Activated T-helper 9 cell treated with anti-CD3 and anti-CD28 coated beads, Interleukin-2, amount 50 U/mL, for 16 hours (primary cell): ENCODE results near the gene OTX1.
"Not testable (repeated sequence)": the region's sequence is repeated elsewhere in the genome, so short reads cannot be mapped to it uniquely, and the experiment has no call there.

Experiments
- DNase-seq: peaks from one replicate; pipeline ENCODE4 v3.0.0-alpha.2; 2020; ENCODE audit warnings: low read depth

OTX1 gene

DNA sequence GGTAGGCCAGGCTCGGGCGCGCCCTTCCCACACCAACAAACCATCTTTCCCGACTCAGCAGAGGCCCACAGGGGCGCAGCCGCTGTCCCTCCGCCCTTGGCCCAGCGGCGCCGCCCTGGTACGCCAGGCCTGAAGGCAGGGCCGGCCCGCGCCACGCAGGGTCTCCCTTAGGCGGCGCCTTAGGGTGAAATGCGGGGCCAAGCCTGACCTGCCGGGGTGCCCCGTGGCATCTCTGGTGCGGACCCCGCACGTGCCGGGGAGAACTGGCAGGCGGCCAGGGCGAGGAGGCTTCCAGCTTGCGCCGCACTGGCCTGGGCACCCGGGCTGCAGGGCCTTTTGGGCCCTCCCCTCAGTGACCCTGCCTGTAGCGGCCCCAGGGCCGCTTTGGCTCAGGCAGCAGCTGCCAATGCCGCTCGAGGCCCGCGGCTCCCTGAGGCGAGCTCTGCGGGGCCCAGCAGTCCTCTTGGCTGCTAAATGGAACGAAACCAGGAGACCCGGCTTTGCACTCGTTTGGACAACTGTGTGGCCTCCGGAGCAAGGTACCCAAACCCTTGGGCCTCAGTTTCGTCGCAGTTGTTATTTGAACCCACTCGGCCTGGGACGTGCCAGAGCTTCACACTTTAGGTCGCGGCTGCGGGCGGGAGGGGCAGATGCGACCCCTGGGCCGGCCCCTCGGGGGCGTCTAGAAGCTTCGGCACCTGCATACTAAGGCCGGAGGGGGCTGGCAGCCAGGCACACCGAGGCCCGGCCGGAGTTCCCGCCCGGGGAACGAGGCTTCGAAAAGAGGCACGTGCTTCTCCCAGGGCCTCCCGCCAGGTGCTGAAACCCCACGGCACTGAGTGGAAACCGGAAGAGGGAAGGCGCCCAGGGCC is 8.5 kb downstream of the OTX1 start:
- DNase-seq: no peak

DNA sequence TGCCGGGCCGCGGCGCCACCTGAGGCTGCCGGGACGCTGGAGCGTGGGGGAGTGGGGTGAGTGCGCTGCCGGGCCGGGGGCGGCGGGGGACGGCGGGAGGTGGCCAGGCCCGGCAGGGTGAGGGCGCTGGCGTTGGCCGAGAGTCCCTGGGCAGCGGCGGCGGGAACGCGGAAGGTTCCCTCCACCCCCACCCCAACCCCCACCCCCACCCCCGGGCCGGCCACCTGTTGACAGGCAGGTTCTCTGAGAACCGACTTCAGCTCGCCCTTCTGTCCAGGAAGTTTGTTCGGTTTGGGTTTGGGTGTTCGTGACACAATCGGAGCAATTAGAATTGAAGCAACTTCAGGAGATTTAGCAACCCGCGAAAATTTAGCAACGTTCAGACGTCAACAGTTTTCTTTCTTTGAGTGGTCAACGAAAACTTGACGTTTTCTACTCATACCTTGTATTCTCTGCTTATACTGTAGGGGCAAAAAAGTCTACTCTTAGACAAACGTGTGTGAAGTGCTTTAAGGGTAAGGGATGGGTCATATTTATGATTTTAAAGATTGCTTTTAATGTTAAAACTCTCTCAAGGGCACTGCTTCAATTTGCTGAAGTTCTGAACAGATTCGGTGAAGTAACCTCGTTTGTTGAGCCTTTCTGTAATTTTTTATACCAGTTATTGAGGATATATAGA is 9.3 kb downstream of the OTX1 start:
- no peak for DNase-seq

DNA sequence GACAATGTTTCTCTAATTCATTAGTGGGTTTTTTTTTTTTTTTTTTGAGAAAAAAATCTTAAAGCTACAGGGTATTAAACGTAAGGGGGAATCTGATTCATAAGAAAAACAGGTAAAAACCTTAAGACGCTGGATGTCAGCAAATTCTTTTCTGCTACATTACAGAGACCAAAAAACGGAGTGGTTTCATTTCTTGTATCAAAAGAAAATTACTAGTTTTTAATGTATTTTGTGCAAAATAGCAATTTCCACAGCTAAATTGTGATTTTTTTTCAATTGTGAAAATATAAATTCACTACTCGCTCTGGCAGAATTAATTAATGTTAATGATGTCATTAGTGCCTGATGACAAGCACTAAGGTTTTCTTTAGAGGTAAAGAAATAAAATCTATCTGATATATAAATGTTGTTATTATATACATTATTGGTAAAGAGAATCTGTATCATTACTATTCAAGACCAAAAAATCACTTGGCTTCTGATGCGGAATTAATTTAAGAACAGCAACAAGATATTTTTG is 9.9 kb downstream of the OTX1 start:
- DNase-seq: no peak

DNA sequence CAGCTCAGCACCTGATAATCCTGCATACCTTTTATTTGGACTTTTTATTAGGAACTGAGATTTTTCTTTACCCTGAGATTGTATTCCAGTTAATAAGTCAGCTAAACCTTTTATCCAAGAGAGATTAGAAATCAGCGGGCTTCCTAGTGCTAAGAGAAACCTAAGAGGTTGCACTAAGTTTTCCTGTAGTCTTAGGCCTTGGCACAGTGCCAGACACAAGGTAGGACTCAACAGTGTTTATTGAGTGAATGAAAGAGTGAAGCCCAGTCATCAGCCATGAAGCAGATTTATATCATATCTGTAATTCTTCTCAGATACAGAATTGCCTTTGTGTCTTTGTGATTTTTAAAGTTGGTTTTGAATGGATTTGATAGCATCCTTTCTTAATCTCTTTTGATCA is 13.6 kb downstream of the OTX1 start:
- DNase-seq: no peak

DNA sequence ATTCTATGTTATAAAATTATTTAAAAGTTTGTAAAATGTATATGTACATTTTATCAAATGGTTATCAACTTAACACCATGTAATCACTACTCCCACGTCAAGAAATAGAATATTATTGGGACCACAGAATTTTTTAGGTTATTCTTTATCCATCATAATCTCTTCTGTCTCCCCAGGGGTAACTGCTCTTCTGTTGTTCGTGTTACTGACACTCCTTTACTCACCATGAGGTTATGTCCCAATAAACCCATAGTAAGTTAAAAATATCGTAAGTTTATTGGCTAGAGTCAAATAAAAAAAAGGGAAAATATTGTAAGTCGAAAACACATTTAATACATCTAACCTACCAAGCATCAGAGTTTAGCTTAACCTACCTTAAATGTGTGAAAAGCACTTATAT is 14.0 kb downstream of the OTX1 start:
- DNase-seq: no peak

DNA sequence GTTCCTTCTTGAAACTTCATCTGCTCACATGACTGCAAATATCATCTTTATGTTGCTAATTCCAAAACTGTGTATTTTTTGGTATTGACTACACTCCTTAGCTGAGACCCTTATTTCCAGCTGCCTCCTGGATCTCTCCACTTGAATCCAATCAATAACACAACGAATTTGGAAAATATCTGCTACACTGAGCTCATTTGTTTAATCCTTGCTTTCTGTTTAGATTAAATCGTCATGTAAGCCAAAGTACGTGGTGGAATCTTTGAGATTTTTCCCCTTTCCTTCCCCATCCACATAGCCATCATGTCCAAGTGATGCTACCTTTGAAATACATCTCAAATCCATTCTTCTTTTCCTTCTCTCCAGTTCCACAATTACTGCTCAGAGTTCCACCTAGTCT is 15.6 kb downstream of the OTX1 start:
- no peak for DNase-seq

DNA sequence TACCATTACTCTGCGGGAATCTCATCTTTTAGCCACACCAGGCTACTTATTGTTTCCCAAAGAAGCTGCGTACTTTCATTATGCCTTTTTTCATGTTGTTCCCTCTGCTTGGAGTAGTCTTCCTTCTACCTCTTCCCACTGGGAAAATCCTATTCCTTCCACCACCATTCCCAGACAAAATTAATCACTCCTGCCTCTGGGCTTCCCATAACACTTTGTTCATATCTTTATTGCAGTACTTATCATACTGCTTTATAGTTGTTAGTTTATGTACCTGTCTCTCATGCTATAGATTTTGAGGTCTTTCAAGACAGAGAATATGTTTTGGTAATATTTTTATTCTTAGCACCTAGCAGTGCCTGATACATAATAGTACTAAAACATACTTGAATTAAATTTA is 16.2 kb downstream of the OTX1 start:
- no peak for DNase-seq

DNA sequence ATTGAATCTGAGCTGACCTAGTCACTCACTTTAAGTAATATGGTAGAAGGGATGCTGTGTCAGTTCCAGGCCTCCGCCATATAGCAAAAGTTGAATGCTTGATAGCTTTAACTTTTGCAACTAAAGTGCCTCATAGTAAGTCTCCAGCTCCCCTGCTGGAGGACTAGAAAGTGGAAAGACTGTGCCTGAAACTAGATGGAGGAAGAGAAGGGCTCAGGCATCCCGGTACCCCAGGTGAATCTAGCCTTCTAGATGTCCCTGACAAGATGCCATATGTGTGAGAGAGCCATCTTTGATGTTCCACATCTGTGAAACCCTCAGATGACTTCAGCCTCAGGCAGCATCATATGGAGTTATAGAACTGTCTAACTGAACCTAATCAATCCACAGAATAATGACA is 21.0 kb downstream of the OTX1 start:
- DNase-seq: no peak

DNA sequence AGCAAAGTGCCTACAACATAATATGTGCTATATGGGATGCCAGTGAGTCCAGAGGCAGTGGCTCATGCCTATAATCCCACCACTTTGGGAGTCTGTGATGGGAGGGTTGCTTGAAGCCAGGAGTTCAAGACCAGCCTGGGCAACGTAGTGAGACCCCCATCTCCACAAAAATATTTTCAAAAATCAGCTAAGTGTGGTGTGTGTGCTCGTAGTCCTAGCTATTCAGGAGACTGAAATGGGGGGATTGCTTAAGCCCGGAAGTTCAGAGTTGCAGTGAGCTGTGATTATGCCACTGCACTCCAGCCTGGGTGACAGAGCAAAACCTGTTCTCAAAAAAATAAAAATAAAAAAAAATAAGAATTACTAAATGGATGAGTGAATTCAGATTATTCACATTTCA is 23.4 kb downstream of the OTX1 start:
- no peak for DNase-seq

DNA sequence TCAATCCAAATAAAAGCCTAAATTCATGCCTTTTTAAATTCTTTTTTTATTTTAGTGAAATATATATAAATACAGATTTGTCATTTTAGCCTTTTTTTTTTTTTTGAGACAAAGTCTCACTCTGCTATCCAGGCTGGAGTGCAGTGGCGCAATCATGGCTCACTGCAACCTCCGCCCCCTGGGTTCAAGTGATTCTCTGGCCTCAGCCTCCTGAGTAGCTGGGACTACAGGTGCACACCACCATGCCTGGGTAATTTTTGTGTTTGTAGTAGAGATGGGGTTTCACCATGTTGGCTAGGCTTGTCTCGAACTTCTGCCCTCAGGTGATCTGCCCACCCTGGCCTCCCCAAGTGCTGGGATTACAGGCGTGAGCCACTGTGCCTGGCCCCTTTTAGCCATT is 23.8 kb downstream of the OTX1 start:
- DNase-seq: not testable (repeated sequence)

DNA sequence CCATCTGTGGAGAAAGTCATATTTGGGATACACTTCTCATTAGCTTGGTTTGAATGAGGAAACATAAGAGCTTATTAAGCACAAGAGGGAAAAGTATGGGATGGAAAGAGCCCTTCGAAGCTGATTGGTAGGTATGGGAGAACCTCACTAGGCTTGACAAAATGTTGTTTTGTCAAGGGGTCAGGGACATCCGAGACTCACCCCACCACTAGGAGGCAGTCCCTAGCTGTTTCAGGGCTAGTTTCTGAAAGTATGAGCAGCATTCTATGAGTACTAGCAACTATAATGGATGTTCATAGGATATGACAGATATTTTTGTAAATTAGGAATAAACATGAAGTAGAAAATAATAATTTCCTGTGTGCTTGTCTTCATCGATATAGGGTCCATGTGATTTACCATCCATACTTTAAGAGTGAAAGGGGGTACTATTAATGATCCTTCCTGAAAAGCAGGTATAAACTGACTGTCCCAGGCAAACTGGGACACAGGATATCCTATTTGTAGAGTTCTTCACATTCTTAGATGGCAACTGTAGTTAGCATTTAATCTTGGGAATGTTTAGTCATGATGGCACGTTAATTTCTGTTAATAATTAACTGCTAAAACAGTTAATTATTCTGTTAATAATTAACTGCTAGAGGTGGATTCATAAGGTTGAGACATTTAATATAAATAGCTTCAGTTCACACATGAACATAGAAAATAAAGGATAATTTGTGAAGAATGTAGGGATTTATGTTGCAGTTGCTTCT is 28.4 kb downstream of the OTX1 start:
- DNase-seq: no peak

DNA sequence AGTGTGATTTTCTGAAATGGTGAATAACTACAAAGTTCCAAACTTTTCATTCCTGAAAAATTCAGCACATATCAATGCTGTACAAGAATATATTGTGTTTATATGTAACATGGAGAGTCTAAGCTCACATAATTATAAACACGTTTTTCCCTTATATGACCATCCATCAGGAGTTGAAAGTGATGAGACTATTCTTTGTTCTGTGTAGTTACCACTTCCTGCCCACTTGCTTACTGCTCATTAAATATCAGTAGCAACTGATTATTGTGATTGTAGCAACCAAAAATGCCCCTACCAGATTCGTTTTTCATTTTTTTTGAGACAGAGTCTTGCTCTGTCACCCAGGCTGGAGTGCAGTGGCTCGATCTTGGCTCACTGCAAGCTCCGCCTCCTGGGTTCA is 30.8 kb downstream of the OTX1 start:
- no peak for DNase-seq

DNA sequence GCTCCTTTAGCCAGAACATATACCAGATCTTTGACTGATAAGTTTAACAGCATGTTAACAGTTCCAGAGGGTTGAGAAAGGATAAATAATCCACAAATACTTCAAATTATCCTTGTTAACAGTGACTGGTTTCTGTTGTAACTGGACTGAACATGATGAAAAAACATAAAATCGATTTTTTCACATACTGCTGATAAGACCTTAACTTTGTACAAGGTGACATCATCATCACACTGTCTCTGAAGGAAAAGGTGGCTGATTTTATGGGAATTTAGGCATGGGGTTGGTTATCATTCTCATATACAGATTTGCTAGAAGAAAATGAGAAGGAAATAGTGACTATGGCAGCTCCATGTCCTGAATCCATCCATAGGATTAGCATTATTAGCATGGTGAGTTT is 36.1 kb downstream of the OTX1 start:
- no peak for DNase-seq

DNA sequence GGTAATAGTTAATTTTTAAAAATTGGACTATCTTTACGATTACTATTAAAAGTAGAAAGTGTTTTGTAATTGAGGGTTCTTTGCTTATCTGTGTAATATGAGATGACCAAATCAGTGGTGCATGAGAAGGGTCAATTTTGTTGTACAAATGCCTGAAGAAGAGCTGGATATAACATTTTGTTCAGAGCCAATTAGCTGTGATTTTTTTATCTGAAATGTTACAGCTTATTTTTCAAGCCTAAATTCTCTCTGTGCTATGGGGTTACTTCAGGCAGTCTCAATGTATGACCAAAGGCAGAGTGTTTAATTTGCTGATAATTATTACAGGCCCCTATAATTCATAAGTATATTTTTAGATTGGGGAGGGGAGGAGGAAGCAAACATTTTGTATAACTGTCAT is 41.8 kb downstream of the OTX1 start:
- DNase-seq: no peak

DNA sequence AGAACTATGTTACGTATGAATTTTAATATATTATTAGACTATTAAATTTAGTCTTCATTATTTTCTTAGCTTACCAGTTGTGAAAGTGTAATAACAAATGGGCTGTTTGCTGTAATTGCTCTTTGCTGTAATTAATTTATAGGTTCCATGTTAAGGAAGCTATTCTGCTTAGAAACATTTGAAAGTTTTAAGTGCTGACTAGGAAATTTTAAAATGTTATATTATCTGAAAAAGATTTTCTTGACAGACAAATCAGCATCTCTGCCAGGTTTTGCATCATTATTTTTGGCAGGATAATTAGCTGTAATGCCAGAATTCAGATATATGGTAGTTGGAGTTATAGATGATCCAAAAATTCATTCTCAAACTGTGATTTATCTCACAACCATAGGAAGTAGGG is 42.2 kb downstream of the OTX1 start:
- DNase-seq: no peak

DNA sequence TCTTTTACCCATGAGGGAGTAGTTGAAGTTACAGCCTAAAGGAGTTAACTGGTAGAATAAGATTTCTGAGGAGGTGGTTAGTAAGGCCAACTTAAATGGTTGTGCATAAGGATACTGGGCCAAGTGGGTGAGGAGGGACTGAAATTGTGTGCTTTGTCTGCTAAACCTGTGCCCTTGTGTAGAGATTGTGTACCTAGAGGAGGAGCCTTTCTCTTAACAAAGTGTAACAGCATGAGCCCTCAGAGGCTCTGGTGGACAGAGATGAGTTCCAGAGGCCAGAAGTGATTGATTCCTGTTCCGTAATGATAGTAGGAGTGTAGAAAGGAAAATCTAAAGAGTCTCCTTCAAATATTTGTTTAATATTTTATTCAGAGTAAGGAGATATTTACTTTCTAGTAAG is 42.9 kb downstream of the OTX1 start:
- DNase-seq: no peak

DNA sequence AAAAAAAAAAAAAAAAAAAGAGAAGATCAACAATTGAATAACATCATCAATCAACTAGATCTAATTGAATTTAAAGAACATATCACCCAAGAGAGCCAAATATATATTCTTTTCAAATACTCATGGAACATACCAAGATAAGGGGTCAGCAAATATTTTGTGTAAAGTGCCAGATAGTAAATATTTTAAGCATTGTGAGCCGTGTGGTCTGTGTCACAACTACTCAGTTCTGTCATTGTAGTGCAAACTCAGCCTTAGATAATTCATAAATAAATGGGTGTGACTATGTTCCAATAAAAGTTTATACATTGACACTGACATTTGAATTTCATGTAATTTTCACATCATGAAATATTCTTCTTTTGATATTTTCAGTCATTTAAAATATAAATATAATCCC is 45.9 kb downstream of the OTX1 start:
- no peak for DNase-seq

DNA sequence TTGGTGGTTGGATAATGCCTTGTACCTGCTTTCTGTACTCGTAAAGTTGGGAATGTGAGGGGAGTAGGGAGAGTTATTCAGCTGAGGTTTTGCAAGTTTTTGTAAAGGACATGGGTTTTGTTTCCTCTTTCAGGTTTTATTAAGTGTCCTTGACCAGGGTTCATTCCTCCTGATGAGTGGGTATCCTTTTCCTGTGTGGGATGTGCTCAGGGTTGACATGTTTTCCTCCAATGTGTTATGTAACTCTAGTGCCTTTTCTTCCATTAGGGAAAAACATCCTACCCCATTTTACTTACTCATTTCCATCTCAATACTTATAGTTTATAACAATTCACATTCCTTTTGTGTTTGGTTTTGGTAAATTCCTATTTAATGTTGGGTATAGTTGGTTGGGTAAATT is 48.4 kb downstream of the OTX1 start:
- no peak for DNase-seq

DNA sequence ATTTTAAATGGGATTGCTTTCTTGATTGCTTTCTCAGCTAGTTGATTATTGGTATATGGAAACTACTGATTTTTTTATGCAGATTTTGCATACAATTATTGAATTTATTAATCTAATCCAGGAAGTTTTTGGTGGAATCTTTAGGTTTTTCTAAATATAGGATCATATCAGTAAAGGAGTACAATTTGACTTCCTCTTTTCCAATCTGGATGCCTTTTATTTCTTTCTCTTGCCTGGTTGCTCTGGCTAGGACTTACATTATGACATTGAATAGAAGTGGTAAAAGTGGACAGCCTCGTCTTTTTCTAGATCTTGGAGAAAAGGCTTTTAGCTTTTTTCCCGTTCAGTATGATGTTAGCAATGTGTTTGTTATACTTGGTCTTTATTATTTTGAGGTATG is 51.3 kb downstream of the OTX1 start:
- no peak for DNase-seq

DNA sequence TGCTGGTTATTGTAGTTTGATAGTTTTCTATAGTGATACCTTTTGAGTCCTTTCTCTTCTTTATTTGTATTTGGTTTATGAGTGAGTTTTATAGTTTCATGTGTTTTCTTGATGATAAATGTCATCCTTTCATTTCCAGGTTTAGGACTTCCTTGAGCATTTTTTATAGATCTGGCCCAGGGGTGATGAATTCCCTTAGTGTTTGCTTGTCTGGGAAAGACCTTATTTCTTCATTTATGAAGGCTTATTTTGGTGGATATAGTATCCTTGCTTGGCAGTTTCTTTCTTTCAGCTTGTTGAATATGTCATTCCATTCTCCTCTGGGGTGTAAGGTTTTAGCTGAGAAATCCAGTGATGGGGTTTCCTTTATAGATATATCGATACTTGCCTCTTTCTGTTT is 53.9 kb downstream of the OTX1 start:
- no peak for DNase-seq
